LNCaP clone FGC (cell line): ENCODE results near the gene PRKAG2.

Source experiments
- DNase-seq: peaks from one replicate; pipeline ENCODE4 v3.0.0-alpha.2; 2011; ENCODE audit warnings: low read depth
- H3K4me3 ChIP-seq: 2 replicates; pipeline ENCODE4 v1.5.1; 2011; ENCODE audit warnings: mild to moderate bottlenecking, low read depth, low read length, control low read depth
- CTCF ChIP-seq: IDR thresholded peaks from 2 replicates; pipeline ENCODE4 v1.5.1; 2012; ENCODE audit warnings: mild to moderate bottlenecking; ENCODE audit not compliant: control insufficient read depth, insufficient read depth; ENCODE audit errors: extremely low read depth

The PRKAG2 gene

GRCh38 chr7:151637781-151638261 is 239.1 kb downstream of the PRKAG2 start:
- TF ChIP-seq CTCF, result no peak
- no peak overlapping the region for H3K4me3 ChIP-seq
- DNase-seq, result no peak

- DNase-seq, result no peak
- no peak overlapping the region for H3K4me3 ChIP-seq
- TF ChIP-seq CTCF, result no peak
Observed at GRCh38 chr7:151634643-151635042, 242.3 kb downstream of the PRKAG2 start.

- DNase-seq, result no peak
- no peak for TF ChIP-seq CTCF
- no peak overlapping the region for H3K4me3 ChIP-seq
Observed at GRCh38 chr7:151633516-151633812, 243.5 kb downstream of the PRKAG2 start.

- no peak for TF ChIP-seq CTCF
- no peak for DNase-seq
- peak overlapping the region; percentile 50 for H3K4me3 ChIP-seq
Observed at GRCh38 chr7:151632750-151633515, 244.0 kb downstream of the PRKAG2 start.

GRCh38 chr7:151631953-151632749 is 244.8 kb downstream of the PRKAG2 start:
- peak; percentile 21 for DNase-seq

GRCh38 chr7:151631570-151631952 is 245.4 kb downstream of the PRKAG2 start:
- TF ChIP-seq CTCF, result peak; percentile 5; the same call in 1 of the 2 replicates
- peak overlapping the region; percentile 67 for H3K4me3 ChIP-seq
- no peak for DNase-seq

More at GRCh38 chr7:151631953-151632749, 244.8 kb downstream of the PRKAG2 start:
- TF ChIP-seq CTCF, result peak; percentile 83
- peak overlapping the region; percentile 67 for H3K4me3 ChIP-seq
